ENCODE results near the gene GALNT9.
"Not testable (repeated sequence)": the region's sequence is repeated elsewhere in the genome, so short reads cannot be mapped to it uniquely, and the experiment has no call there.

GALNT9 gene

GRCh38 chr12:132278401-132279183 is 50.8 kb downstream of the GALNT9 start:
- DNase-seq = no peak

- no peak for DNase-seq
Observed at GRCh38 chr12:132277949-132278348, 51.4 kb downstream of the GALNT9 start.

GRCh38 chr12:132277374-132277941 is 51.9 kb downstream of the GALNT9 start:
- DNase-seq = no peak

GRCh38 chr12:132276827-132277373 is 52.5 kb downstream of the GALNT9 start:
- no peak for DNase-seq

GRCh38 chr12:132276066-132276826 is 53.1 kb downstream of the GALNT9 start:
- DNase-seq = no peak

GRCh38 chr12:132275631-132276030 is 53.8 kb downstream of the GALNT9 start:
- no peak for DNase-seq

GRCh38 chr12:132275110-132275531 is 54.3 kb downstream of the GALNT9 start:
- DNase-seq = no peak

GRCh38 chr12:132273992-132274334 is 55.4 kb downstream of the GALNT9 start:
- no peak for DNase-seq

- no peak for DNase-seq
Observed at GRCh38 chr12:132272711-132273110, 56.7 kb downstream of the GALNT9 start.

GRCh38 chr12:132271755-132272092 is 57.7 kb downstream of the GALNT9 start:
- DNase-seq = no peak

- DNase-seq = no peak
Observed at GRCh38 chr12:132270969-132271754, 58.2 kb downstream of the GALNT9 start.

GRCh38 chr12:132270516-132270915 is 58.9 kb downstream of the GALNT9 start:
- DNase-seq = no peak

- DNase-seq = no peak
Observed at GRCh38 chr12:132269271-132269968, 60.0 kb downstream of the GALNT9 start.

GRCh38 chr12:132268674-132269073 is 60.7 kb downstream of the GALNT9 start:
- no peak for DNase-seq

GRCh38 chr12:132267873-132268272 is 61.5 kb downstream of the GALNT9 start:
- no peak for DNase-seq

- DNase-seq = no peak
Observed at GRCh38 chr12:132266802-132267201, 62.6 kb downstream of the GALNT9 start.

- no peak for DNase-seq
Observed at GRCh38 chr12:132266370-132266769, 63.0 kb downstream of the GALNT9 start.

- DNase-seq = not testable (repeated sequence)
Observed at GRCh38 chr12:132265822-132266221, 63.6 kb downstream of the GALNT9 start.

GRCh38 chr12:132265056-132265800 is 64.2 kb downstream of the GALNT9 start:
- no peak for DNase-seq

- no peak for DNase-seq
Observed at GRCh38 chr12:132264086-132265010, 65.0 kb downstream of the GALNT9 start.
